IPS DF 6.9 (cell line): ENCODE measurements around the gene ASTN2.

Source experiments
- DNase-seq: peaks from one replicate; pipeline ENCODE4 v3.0.0-alpha.2; 2013; ENCODE audit warnings: low read depth, low spot score
- H3K27ac ChIP-seq: one replicate; pipeline ENCODE4 v1.5.1; 2013; ENCODE audit warnings: low read length, control low read depth
- H3K27me3 ChIP-seq: 2 replicates; pipeline ENCODE4 v1.6.1; 2013; ENCODE audit warnings: mild to moderate bottlenecking, low read length; ENCODE audit not compliant: control insufficient read depth, insufficient read depth
- H3K36me3 ChIP-seq: 2 replicates; pipeline ENCODE4 v1.6.1; 2013; ENCODE audit warnings: low read length; ENCODE audit not compliant: control insufficient read depth, insufficient read depth
- H3K4me1 ChIP-seq: 2 replicates; pipeline ENCODE4 v1.6.1; 2013; ENCODE audit warnings: low read length; ENCODE audit not compliant: control insufficient read depth, insufficient read depth
- H3K4me3 ChIP-seq: 2 replicates; pipeline ENCODE4 v1.5.1; 2013; ENCODE audit warnings: mild to moderate bottlenecking, low read length
- H3K9me3 ChIP-seq: 2 replicates; pipeline ENCODE4 v1.6.1; 2013; ENCODE audit warnings: low read length, inconsistent platforms; ENCODE audit not compliant: control insufficient read depth, insufficient read depth
- WGBS: extraction: QIAGEN DNeasy Blood & Tissue Kit; methylation state at CpG from one replicate; pipeline ENCODE4 v1.1.7; 2013; ENCODE audit warnings: mixed read lengths, missing lambda C conversion rate; ENCODE audit not compliant: insufficient read length, insufficient coverage; 5-methylcytosine and 5-hydroxymethylcytosine counted together

ASTN2 gene

GRCh38 chr9:116750510-116750909 is 664.3 kb downstream of the ASTN2 start:
- H3K27ac ChIP-seq, result no peak overlapping the region
- H3K36me3 ChIP-seq, result no peaks in the 10 kb centered on the region
- DNase-seq, result no peak
- no peaks in the 10 kb centered on the region for H3K4me1 ChIP-seq
- no peaks in the 10 kb centered on the region for H3K27me3 ChIP-seq
- no peak overlapping the region for H3K4me3 ChIP-seq
- no peaks in the 10 kb centered on the region for H3K9me3 ChIP-seq
- no CpG with 5 or more reads among the region's 2 CpGs for WGBS

DNA sequence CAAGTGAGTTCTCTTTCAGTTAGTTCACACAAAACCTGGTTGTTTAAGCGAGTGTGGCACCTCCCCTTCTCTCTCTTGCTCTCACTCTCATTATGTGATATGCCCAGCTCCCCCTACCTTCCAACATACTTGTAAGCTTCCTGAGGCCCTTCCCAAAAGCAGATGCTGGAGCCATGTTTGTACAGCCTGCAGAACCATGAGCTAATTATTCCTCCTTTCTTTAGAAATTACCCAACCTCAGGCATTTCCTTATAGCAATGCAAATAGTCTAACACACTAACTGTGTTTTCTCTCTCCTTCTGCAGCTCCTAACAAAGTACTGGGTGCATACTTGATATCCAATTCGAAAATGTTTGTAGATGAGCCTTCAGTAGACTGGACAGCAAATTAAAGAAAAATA is 665.1 kb downstream of the ASTN2 start:
- DNase-seq, result no peak
- H3K36me3 ChIP-seq, result no peaks in the 10 kb centered on the region
- no peaks in the 10 kb centered on the region for H3K27me3 ChIP-seq
- no peaks in the 10 kb centered on the region for H3K4me1 ChIP-seq
- H3K9me3 ChIP-seq, result no peaks in the 10 kb centered on the region
- no peak overlapping the region for H3K4me3 ChIP-seq
- H3K27ac ChIP-seq, result no peak overlapping the region
- no CpG with 5 or more reads among the region's 2 CpGs for WGBS

GRCh38 chr9:116749176-116749575 is 665.7 kb downstream of the ASTN2 start:
- no CpG with 5 or more reads among the region's 3 CpGs for WGBS
- H3K4me3 ChIP-seq, result no peak overlapping the region
- no peak for DNase-seq
- H3K4me1 ChIP-seq, result no peaks in the 10 kb centered on the region
- no peak overlapping the region for H3K27ac ChIP-seq
- no peaks in the 10 kb centered on the region for H3K9me3 ChIP-seq
- H3K36me3 ChIP-seq, result no peaks in the 10 kb centered on the region
- no peaks in the 10 kb centered on the region for H3K27me3 ChIP-seq

- no peaks in the 10 kb centered on the region for H3K9me3 ChIP-seq
- DNase-seq, result no peak
- H3K27ac ChIP-seq, result no peak overlapping the region
- H3K27me3 ChIP-seq, result no peaks in the 10 kb centered on the region
- H3K36me3 ChIP-seq, result no peaks in the 10 kb centered on the region
- H3K4me1 ChIP-seq, result peaks cover 6% of the 10 kb centered on the region; the same call in 1 of the 2 replicates
- WGBS, result 100% methylated on average over 1 of the region's 2 CpGs
- no peak overlapping the region for H3K4me3 ChIP-seq
Measured at GRCh38 chr9:116741742-116742141, 673.1 kb downstream of the ASTN2 start.

DNA sequence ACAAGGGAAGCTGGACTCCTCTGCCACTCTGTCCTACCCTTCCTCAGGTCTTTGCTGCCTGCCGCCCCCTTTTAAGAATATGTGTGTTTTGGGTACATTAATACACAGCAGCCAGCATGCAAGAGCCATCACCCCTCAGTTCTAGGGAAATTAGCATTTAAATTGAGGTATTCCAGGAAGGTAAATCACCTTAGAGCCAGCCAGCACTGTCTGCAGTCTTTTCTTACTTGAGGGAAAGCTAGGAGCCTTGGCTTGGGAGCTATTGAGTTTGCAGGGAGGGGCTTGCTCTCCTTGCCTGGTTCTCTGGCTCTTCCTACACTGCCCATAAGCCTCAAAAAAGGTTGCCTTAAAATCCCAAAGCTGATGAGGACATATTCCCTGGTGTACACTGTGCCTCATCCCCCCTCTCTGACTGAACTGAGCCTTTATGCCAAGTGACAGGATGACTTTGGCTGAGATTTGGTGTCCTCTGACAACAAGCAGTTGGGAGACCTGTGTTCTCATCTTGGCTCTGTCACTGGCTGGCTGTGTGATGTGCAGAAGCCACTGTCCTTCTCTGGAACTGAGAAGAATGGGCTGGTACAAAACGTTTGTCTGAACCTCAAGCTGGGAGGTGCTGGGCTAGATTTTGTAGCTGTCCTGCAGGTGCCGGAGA is 673.6 kb downstream of the ASTN2 start:
- DNase-seq, result no peak
- Histone ChIP-seq H3K9me3 (no peaks in the 10 kb centered on the region), H3K36me3 (no peaks in the 10 kb centered on the region), H3K4me1 (peaks cover 6% of the 10 kb centered on the region; the same call in 1 of the 2 replicates), H3K27ac (no peak overlapping the region), H3K4me3 (no peak overlapping the region), H3K27me3 (no peaks in the 10 kb centered on the region)
- no CpG with 5 or more reads among the region's 3 CpGs for WGBS

- WGBS, result no CpG with 5 or more reads among the region's 16 CpGs
- Histone ChIP-seq H3K4me3 (no peak overlapping the region), H3K36me3 (no peaks in the 10 kb centered on the region), H3K27ac (no peak overlapping the region), H3K4me1 (peaks cover 6% of the 10 kb centered on the region; the same call in 1 of the 2 replicates), H3K9me3 (no peaks in the 10 kb centered on the region), H3K27me3 (no peaks in the 10 kb centered on the region)
- peak; percentile 50 for DNase-seq
Measured at GRCh38 chr9:116737152-116737546, 677.7 kb downstream of the ASTN2 start.

DNA sequence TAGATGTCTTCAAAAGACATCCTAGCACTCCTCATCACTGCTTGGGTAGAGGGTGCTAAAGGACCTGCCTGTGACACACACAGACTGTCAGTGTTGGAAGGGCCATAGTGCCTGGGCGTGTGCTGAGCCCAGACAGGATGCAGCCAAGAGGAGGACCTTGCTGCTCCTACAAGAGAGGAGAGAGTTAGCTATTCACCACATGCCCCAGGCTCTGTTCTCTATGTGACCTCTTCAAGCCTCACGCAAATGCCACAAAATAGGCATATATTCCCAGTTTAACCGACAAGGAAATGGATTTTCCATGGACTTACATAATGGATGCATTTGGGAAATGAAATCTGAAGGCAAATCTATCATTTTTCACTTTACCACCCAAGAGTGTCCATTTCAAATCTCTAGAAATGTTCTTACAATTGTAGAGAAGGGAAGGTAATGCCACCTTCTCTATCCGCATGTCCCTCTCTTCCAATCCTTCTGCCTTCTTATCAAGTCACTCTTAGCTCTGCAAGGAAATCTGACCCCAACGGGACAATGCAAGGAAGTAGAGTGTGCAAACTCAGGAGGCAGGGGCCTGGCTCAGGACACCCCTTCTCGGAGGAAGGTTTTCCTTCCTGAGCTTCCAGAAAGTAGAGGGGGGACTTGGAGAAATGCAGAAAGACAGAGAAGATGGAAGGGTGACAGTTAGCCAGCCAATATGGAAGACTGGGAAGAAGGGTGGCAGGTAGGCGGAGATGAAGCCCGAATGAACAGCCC is 678.3 kb downstream of the ASTN2 start:
- Histone ChIP-seq H3K27me3 (no peaks in the 10 kb centered on the region), H3K4me1 (peaks cover 6% of the 10 kb centered on the region; the same call in 1 of the 2 replicates), H3K4me3 (no peak overlapping the region), H3K9me3 (no peaks in the 10 kb centered on the region), H3K36me3 (no peaks in the 10 kb centered on the region), H3K27ac (no peak overlapping the region)
- DNase-seq, result no peak
- WGBS, result no CpG with 5 or more reads among the region's 8 CpGs

GRCh38 chr9:116733010-116733641 is 681.7 kb downstream of the ASTN2 start:
- Histone ChIP-seq H3K27me3 (no peaks in the 10 kb centered on the region), H3K4me1 (no peaks in the 10 kb centered on the region), H3K36me3 (no peaks in the 10 kb centered on the region), H3K27ac (no peak overlapping the region), H3K4me3 (no peak overlapping the region), H3K9me3 (no peaks in the 10 kb centered on the region)
- DNase-seq, result no peak
- WGBS, result no CpG with 5 or more reads among the region's 9 CpGs

- H3K36me3 ChIP-seq, result no peaks in the 10 kb centered on the region
- H3K27me3 ChIP-seq, result no peaks in the 10 kb centered on the region
- H3K27ac ChIP-seq, result no peak overlapping the region
- H3K4me3 ChIP-seq, result no peak overlapping the region
- DNase-seq, result no peak
- H3K4me1 ChIP-seq, result no peaks in the 10 kb centered on the region
- no peaks in the 10 kb centered on the region for H3K9me3 ChIP-seq
Measured at GRCh38 chr9:116726602-116727001, 688.3 kb downstream of the ASTN2 start.

- WGBS, result no CpG with 5 or more reads among the region's 3 CpGs
- no peaks in the 10 kb centered on the region for H3K27me3 ChIP-seq
- no peaks in the 10 kb centered on the region for H3K9me3 ChIP-seq
- no peak overlapping the region for H3K4me3 ChIP-seq
- no peak overlapping the region for H3K27ac ChIP-seq
- no peak for DNase-seq
- H3K36me3 ChIP-seq, result no peaks in the 10 kb centered on the region
- H3K4me1 ChIP-seq, result no peaks in the 10 kb centered on the region
Measured at GRCh38 chr9:116724123-116724522, 690.7 kb downstream of the ASTN2 start.
